GM21381 (cell line): Measurements from ENCODE around the gene GREM2.
A peak's percentile ranks its signal among the peaks of the same experiment; 100 is the strongest.

Experiments used
- ATAC-seq: cut with Tn5 transposase; IDR thresholded peaks from one replicate; pipeline ENCODE4 v1.9.1; 2021; ENCODE audit warnings: mild to moderate bottlenecking, moderate library complexity; ENCODE audit not compliant: unreplicated experiment

The GREM2 gene

DNA sequence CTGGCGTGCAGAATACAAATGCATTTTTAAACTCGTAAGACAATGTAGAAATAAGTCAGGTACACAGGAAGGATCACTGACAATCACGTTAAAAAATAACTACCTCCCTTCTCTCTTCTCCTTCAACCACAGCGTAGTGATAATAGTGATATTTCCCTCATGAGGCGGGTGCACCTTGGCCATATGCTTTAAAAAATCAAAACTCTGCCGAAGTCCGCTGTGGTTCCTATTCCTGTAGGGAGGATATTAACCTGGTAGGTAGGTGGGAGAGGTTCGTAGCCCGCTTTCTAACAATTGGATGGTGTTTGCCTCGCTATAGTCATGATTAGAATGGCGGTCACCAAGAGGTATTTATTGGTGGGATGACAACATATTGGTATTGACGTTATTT, 732 bp downstream of the GREM2 start:
- no peak for ATAC-seq

DNA sequence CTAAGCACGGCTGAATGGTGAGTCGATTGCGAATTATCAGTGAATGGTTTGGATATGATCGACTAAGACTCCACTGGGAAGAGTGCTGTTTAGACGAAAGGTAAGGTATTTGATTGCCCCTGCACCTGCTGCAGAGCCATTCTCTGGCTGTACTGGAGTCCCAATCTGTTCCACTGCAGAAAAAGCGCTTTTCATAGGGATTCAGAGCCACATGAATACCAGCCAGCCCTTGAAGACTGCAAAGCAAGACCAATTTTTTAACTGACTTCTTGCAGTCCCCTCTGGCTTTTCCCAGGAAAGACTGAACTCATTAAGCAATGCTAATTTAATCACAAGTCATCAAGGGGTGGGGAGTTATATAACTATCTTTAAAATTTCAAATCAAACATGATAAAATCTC, 1.3 kb downstream of the GREM2 start:
- ATAC-seq = no peak

DNA sequence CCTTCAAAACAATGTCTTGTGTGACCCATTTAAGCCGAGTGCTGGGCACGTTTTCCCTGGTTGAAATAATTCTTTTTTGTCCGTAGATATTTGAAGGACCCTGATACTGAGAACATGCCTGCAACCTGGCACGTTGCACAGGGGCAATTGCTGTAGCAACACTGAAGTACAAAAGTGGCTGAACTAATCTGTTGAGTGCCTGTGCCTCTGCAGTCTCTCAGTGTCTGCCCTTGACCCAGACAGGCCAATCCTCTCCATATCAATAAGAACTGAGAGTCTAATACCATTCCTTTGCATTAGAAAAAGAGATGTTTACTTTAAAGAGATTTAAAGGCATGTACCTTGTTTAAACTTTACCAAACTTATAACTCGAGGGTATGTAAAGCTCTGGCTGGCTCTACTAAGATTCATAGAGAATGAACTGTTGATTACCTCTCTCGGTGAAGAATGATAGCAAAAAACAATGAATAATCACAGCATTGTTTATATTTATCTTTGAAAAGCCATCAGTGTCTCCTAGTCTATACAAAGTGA, 2.4 kb downstream of the GREM2 start:
- ATAC-seq = no peak

DNA sequence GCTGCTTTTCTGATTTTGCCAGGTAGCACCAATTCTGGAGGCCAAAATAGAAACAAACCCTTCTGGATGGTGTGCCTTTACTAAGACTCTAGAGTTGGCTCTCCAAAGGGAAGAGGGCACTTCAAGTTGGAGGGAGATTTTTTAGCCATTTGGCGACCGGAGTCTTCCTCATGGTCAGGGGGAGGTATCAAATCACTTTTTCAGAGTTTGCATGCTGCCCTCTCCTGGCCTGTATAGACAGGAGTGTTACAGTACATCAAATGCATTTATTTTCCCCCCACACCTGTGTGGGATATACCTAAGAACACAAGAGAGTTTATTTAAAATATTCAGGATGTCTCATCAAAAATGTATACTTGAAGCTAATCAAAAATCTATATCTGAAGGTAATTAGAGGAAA, 3.2 kb downstream of the GREM2 start:
- no peak for ATAC-seq

DNA sequence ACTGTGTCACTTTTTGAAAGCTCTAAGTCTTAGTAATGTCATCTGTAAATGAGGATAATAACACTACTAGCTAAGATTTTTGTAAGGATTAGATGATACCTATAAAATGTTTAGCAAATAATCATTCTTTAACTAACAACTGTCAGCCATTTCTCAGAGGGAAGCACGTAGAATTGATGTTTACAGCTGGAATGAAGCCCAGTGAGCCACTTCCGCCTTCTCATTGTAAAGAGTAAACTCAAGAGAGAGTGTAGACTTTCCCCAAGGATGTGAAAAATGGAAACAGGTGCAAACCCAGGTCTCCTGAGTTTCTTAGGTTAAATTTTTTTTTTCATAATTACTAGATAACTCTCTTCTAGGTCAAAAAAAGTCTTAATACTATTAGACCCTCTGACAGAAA, 4.9 kb downstream of the GREM2 start:
- no peak for ATAC-seq

DNA sequence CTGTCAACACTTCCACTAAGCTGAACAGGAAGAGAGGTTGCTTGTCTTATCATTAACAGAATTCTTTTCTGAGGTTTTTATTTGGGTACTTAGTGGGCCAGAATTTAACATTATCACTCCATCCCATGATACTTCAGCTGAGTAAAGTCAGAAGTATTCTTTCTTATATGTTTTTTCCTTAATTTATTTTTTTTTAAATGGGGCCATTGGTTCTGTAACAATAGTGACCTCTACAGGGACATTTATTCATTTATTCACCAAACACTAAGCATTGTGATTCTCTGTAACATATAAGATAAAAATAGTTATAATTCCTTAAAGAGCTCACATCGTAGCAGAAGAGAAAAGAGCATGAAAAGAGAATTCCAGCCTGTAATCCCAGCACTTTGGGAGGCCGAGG, 9.8 kb downstream of the GREM2 start:
- ATAC-seq = no peak

DNA sequence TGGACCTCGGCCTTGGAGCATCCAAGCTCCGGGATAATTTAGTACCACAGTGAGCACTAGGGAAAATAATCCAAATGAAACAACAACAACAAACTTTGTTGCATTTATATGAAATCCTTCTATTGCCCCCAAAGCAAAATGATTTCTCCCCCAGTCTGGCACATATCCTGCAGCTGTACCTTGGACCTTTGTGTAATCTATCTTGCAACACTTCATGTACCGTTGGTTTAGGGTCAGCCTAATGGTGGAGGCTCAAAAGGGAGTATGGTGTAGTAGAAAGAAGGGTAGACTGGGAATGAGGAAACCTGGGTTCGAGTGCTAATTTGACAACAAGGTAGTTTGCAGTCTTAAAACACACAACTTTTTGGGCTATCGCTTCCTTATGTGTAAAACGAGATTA, 12.1 kb downstream of the GREM2 start:
- no peak for ATAC-seq

DNA sequence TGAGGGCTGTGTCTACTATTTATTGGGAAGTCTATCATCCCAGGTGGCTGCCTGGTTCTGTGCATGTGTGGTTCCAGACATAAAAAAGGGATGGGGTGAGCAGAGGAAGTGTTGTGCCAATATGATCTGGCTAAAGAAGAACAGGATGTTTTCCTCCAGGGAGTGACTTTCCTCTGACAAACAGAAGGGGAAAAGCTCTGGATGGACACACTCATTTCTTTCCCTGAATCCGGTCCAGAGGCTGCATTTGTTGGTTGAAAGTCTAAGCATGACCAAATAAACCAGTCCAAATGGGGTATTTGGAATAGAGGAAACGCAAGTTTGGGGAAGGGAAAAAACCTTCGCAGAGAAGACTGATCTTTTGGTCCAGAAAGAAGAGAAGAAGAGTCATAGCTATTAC, 12.7 kb downstream of the GREM2 start:
- ATAC-seq = no peak

DNA sequence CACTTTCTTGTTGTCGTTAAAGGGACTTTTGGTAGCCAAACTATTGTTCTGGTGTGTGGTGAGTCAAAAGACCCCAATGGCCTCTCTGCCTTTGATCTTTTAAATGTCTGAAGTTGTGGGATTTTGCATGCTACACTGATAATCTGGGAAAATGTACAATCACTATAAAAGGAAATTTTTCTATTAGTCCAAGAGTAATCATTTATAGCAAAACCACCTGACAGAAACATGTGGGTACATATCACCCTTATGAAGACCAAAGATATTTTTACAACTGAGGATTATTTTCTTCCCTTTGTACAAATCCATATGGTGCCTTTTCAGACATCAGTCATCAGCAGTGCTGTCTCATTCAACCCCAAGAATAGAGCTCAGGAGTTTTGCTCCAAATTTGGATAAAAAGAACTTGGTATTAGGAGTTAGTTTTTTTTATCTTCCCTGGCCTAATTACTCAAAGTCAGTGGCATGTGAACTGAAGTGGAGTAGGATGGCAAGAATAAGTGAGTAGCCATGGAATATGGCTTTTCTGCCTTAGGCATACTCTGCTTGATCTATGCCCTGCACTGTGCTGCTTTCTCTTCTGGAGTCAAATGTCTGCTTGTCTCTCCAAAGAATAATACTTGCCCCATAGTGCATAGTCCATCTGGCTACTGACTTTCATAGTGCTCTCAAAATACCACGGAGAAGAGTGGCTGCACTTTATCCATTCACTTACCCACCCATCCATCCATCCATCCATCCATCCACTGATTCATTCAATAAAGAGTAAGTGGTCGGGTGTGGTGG, 13.5 kb downstream of the GREM2 start:
- no peak for ATAC-seq

DNA sequence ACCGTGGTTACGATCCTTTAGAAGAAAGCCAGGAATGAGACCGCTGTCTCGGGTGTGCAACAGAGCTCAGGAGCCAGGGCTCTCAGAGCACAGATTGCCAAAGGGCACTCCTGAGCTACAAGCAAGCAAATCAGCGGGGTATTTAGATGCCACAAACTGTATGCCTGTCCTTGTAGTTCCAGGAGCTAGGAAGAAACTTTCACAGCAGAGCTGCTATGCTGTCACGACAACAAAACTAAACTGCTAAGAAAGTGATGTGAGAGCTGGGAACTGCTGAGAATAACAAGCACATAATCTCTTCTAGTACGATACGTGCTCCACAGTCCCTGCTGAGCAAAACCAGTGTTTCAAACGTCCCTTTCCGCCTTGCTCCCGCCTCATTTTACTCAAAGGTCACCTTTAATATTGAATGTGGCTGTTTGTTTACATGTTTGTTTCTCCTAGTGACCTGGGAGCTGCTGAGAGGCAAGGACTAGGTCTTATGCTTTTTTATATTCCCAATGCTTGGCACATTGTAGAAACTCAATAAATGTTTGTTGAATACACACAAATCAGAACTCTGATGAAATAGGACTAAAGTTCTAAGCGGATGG, 14.7 kb downstream of the GREM2 start:
- ATAC-seq = no peak

DNA sequence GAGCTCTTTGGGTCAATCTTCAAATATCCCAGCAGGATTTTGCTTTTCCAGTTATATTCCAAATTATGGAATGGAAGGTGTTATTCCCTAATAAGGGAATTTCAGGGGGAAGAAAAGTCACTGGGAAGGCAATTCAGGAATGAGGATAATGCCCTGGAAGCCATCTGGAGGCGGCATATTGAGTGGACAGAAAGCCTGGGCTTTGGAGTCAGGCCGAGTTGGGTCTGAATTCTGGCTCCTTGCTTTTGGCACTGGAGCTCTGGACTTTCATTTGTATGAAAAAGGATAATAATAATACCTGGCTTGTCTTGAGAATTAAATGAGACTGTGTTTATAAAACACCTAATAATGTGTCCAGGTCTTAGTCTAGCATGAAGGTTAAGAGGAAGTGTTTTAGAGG, 16.5 kb downstream of the GREM2 start:
- no peak for ATAC-seq

DNA sequence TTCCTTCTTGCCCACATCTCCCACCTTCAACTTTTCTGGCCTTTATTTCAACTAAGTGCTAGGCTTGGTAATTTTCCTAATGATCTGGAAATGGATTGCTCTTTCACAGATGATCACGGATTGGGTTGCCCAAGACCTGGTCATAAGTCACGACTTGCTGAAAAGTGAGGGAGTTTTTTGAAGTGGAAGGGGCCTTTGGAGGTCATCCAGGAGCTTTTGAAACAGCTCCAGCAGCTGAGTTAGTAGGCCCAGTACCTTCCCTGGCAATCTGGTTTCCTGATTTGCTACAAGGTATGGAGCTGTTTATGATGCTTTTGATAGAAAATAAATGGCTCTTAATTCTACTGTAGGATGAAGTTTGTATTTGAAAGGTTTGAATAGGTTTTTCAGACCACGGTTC, 20.4 kb downstream of the GREM2 start:
- no peak for ATAC-seq

DNA sequence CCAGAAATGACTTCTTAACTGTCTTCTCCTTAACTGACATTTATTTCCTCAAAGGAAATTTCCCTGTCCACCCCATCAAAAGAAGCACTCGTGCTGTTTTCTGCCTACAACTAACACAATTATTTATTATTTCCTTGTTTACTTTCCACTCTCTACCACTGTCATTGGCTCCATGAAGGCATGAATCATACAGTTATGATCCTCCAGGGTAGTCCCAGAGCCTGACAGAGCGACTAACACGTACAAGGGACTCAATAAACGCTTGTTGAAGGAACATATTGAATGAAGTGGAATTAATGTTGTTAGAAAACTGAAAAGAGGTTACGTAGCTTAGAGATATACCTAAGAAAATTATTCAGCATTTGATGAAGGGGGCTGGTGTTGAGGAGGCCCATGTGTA, 20.9 kb downstream of the GREM2 start:
- no peak for ATAC-seq

DNA sequence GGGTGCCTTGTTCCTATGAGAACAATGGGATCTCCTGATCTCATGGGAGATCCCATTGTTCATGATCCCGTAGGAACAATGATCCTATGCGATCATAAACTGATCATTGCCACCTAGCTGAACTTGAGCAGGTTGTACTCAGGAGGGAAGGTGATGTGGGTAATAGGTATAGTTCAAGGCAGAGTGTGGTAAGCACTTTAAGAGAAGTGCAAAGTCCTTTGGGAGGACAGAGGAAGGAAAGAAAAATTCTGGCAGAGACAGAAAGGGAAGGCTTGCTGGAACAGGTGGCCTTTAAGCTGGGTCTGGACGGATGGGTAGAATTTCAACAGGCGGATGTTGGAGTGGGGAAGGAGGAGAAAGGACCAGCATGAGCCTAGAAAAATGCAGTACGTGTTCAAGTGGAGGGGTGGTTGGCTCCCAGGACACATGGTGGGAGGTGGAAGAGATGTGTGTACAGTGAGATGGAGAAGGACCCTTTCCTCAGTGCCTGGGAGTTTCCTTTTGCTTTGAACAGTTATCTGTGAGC, 22.3 kb downstream of the GREM2 start:
- no peak for ATAC-seq

DNA sequence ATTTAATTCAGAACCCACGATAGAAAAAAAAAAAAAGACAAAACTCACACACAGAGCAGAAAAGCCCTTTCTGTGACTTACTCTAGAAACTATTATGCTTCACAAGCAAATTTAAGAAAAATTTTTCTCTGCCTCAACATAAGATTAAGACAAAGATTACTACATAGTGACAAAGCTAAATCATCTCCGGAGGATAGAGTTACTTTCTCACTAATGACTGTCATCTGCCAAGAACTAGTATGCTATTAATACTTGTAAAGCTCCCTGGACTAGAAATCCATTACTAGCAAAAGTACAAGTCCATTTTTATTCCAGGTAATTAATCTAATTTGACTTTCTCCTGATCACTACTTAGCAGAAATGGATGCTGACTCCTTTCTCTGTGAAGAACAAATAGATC, 25.9 kb downstream of the GREM2 start:
- ATAC-seq = no peak

DNA sequence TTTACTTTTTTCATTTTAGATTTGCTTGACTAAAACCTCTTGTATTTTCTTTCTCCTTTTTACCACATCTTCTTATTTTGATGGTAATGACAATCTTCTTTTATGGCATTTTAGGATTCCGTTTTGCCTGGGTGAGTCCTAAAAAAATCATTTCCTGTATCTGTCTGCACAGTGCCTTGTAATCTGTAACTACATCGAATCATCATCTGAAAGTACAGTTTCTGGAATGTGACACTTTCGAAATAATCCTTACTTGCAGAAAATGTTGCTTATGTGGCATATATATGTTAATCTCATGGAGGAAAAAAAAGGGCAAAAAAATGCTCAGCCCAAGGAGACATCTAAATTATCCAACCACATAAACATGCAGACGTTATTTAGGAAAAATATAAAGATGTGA, 29.0 kb downstream of the GREM2 start:
- ATAC-seq = no peak

DNA sequence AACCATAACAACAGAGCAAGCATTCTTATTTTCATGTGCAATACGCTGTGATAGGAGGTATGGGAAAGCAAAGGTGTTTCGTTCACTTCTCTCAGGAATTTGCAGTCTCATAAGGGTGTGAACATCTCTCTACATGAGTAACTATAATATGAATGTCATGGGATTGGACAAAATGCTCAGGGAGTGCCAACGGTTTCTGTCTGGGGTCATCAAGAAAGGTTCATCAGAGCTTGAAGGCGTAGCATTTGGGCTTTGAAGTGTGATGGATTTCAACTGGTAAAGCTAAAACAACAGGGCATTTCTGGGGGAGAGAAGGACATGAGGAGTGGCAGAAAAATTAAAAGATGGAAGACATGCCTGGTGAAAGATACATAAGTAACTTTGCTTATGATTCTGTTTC, 32.4 kb downstream of the GREM2 start:
- ATAC-seq = no peak

DNA sequence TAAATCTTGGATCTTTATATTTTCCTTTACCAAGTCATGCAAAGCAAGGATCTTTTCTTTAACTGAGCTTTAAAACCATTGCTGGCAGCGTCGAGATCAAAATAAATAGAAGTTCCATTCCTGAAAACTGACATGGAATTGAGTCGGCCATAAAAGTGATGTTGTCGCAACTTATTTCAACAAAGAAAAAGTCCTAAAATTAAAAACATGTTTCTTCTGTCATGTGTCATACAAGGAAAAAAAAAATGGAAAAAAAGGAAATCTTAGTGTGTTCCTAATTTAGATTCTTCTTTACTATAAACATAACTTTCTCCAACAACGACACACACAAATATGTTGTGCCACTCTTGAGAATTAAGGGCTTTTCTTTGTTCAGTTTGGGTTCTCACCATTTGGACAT, 34.9 kb downstream of the GREM2 start:
- no peak for ATAC-seq

DNA sequence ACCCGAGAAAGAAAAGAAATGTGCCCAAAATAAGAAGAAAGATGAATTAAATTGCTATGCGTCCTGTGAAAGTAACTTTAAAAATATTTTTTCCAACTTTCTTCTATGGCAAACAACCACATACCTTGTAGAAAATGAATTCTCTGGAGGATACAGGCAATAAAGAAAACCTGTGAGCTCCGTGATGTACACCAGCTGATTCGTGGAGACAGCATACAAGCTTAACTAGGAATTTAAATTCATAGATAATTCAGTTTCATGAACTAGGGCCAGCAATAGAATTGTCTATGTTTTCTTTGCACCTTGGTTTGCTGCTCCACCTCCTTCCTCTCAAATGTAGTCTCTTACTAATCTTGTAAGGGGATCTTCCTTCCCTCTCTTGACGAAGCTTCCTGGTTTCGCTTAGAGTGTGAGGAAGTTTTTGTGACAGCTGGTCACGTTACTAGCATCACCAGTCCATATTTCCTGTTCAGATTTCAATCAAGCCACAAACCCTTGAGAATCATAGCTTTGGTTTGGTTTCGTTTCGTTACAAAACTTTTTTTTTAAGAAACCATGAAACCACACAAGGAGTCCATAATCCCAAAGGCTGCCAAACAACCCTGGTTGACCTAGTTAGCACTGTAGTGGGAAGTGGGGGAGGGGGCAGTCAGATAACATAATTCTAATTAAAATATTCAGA, 35.8 kb downstream of the GREM2 start:
- peak; percentile 64 for ATAC-seq

DNA sequence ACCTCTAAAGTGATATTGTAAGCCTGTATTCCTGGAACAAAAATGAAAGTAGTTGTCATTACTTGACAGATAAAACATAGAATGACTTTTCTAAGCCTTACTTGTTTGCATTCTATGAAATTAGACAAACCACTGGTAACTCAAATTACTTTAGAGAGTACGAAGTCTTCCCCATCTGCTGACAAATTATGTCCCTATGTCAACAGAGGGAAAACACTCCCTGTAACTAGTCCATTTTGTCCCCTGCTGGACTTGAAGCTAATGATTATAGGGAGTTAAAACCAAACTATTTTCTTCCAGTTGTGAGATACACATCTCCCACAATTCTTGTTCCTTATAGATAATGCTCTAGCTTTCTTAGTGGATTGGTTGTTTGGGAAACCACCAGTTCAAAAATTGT, 39.6 kb downstream of the GREM2 start:
- ATAC-seq = no peak

DNA sequence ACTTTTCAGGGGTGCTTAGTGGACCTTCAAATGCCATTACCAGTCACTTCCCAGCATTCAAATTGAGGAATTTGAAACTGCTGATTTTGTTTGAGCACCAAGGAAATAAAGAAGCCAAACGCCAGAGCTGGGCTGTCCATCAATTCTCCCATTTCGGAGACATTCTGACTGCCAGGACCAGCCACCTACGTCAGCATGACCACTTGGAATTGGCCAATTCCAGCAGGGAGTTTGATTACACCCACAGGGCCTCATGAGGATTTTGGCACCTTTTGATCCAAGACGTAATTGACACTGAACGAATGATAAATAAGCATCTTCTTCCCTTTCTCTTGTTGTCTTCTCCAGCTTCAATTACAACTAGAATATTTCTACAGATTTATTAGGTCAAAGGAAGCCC, 40.2 kb downstream of the GREM2 start:
- no peak for ATAC-seq

DNA sequence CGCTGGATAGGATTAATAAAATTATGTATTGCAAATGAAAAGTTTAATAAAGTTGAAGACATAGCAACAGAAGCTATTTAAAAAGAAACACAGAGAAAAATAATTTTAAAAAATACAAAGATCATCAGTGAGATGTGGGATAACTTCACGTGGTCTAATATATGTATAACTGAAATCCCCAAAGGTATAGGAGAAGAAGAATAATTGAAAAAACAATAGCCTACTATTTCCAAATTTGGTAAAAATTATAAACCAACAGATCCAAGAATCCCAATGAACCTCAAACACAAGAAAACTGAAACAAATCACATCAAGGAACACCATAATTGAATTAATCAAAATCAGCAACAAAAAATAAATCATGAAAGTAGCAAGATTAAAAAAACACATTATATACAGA, 44.9 kb downstream of the GREM2 start:
- ATAC-seq = no peak
